Fibroblast of lung (primary cell): ENCODE results near the gene ARHGAP6. TPM values are rescaled to one million over a fixed set of nuclear protein-coding genes. Genes with fewer than 3 reads are reported as not detected.

Source experiments
- DNase-seq, 2 donors: peaks; one replicate each; pipeline versions ENCODE4 v3.0.0 to v3.0.0-alpha.2; 2010; ENCODE audit warnings: low read depth in 2 of 2
- H2AFZ ChIP-seq: 2 replicates; pipeline ENCODE4 v1.5.1; 2012; ENCODE audit warnings: low read length, control low read depth, inconsistent platforms
- H3K27ac ChIP-seq: 2 replicates; pipeline ENCODE4 v1.5.1; 2011; ENCODE audit warnings: low read length, control low read depth; ENCODE audit not compliant: insufficient read depth
- H3K27me3 ChIP-seq: 2 replicates; pipeline ENCODE4 v1.5.1; 2011; ENCODE audit warnings: mild to moderate bottlenecking, low read length; ENCODE audit not compliant: control insufficient read depth, insufficient read depth
- H3K36me3 ChIP-seq: 2 replicates; pipeline ENCODE4 v1.5.1; 2011; ENCODE audit warnings: low read length; ENCODE audit not compliant: control insufficient read depth, insufficient read depth
- H3K4me1 ChIP-seq: 2 replicates; pipeline ENCODE4 v1.5.1; 2011; ENCODE audit warnings: low read length; ENCODE audit not compliant: control insufficient read depth, insufficient read depth; ENCODE audit errors: extremely low read depth
- H3K4me2 ChIP-seq: 2 replicates; pipeline ENCODE4 v1.5.1; 2011; ENCODE audit warnings: low read length, control low read depth; ENCODE audit not compliant: insufficient read depth; ENCODE audit errors: extremely low read depth
- H3K4me3 ChIP-seq, 4 experiments: fragments of 200-600 bp in 1 of 4; sonication (generic) in 1 of 4; replicated peaks in 1 of 4; 2 replicates each; pipeline ENCODE4 v1.5.1; 2011 to 2016; ENCODE audit warnings: low read length in 4 of 4, low read depth in 3 of 4, mild to moderate bottlenecking in 3 of 4, control low read depth in 2 of 4, inconsistent platforms in 1 of 4, mixed read lengths in 1 of 4; ENCODE audit not compliant: insufficient read depth in 1 of 4; ENCODE audit errors: control extremely low read depth in 1 of 4
- H3K79me2 ChIP-seq: 2 replicates; pipeline ENCODE4 v1.5.1; 2012; ENCODE audit warnings: mild to moderate bottlenecking, low read length, inconsistent platforms; ENCODE audit not compliant: control insufficient read depth, insufficient read depth
- H3K9ac ChIP-seq: 2 replicates; pipeline ENCODE4 v1.5.1; 2011; ENCODE audit warnings: mild to moderate bottlenecking, low read length, control low read depth; ENCODE audit not compliant: insufficient read depth
- H3K9me3 ChIP-seq: 2 replicates; pipeline ENCODE4 v1.5.1; 2012; ENCODE audit warnings: low read depth, low read length; ENCODE audit not compliant: control insufficient read depth, insufficient read depth
- H4K20me1 ChIP-seq: 2 replicates; pipeline ENCODE4 v1.5.1; 2011; ENCODE audit warnings: low read length; ENCODE audit not compliant: control insufficient read depth, insufficient read depth; ENCODE audit errors: extremely low read depth
- EZH2 ChIP-seq: IDR thresholded peaks from 2 replicates; pipeline ENCODE4 v1.5.1; 2012; ENCODE audit warnings: low read length, control low read depth, mild to moderate bottlenecking; ENCODE audit errors: missing control alignments
- polyA plus RNA-seq, 2 donors: library from polyadenylated mRNA; depleted of rRNA in 1 of 2; stranded (reverse) in 1 of 2; unstranded in 1 of 2; fragments of >200 nt; gene quantifications; 2 replicates each; pipeline ENCODE4 v1.2.1, GENCODE V29; 2011 to 2012; ENCODE audit warnings: missing spikeins in 1 of 2
- total RNA-seq: library from RNA; depleted of rRNA; stranded (reverse); fragments of >200 nt; gene quantifications from 2 replicates; pipeline ENCODE4 v1.2.1, GENCODE V29; 2014
- TF ChIP-seq, protein P1 (sequence below), 2 donors: IDR thresholded peaks in 1 of 2; conservative IDR thresholded peaks in 1 of 2; 1 replicate in 1 of 2; 2 replicates in 1 of 2; pipeline ENCODE4 v1.5.1; 2011 to 2012; ENCODE audit warnings: low read length in 2 of 2, control low read depth in 1 of 2, inconsistent platforms in 1 of 2, low read depth in 1 of 2, mild to moderate bottlenecking in 1 of 2

The ARHGAP6 gene
- total and polyA plus RNA-seq, 2 donors (not counting 1 experiment from before 2014, with no cell fraction given) = 5.9 to 11.7 TPM

DNA sequence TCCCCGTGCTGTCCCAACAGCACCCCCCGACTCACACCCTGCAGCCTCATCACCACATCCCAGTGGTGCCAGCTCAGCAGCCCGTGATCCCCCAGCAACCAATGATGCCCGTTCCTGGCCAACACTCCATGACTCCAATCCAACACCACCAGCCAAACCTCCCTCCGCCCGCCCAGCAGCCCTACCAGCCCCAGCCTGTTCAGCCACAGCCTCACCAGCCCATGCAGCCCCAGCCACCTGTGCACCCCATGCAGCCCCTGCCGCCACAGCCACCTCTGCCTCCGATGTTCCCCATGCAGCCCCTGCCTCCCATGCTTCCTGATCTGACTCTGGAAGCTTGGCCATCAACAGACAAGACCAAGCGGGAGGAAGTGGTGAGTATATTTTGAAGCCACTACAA, 367.1 kb downstream of the ARHGAP6 start:
- no peaks in the 10 kb centered on the region for H4K20me1 ChIP-seq
- H3K27ac ChIP-seq = no peak overlapping the region
- H3K4me2 ChIP-seq = no peak overlapping the region
- no peak overlapping the region for H3K4me3 ChIP-seq
- no peak overlapping the region for H2AFZ ChIP-seq
- TF ChIP-seq, protein P1, sequence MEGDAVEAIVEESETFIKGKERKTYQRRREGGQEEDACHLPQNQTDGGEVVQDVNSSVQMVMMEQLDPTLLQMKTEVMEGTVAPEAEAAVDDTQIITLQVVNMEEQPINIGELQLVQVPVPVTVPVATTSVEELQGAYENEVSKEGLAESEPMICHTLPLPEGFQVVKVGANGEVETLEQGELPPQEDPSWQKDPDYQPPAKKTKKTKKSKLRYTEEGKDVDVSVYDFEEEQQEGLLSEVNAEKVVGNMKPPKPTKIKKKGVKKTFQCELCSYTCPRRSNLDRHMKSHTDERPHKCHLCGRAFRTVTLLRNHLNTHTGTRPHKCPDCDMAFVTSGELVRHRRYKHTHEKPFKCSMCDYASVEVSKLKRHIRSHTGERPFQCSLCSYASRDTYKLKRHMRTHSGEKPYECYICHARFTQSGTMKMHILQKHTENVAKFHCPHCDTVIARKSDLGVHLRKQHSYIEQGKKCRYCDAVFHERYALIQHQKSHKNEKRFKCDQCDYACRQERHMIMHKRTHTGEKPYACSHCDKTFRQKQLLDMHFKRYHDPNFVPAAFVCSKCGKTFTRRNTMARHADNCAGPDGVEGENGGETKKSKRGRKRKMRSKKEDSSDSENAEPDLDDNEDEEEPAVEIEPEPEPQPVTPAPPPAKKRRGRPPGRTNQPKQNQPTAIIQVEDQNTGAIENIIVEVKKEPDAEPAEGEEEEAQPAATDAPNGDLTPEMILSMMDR (conservative IDR thresholded peaks at IDR 0.05 in 1 of 2, IDR thresholded peaks at IDR 0.05 in 1 of 2; ENCODE audit: low read depth in 1 of 2, low read length in 2 of 2) = no peak
- TF ChIP-seq EZH2 = no peak
- no peaks in the 10 kb centered on the region for H3K36me3 ChIP-seq
- no peak for DNase-seq
- no peaks in the 10 kb centered on the region for H3K79me2 ChIP-seq
- H3K4me1 ChIP-seq = peaks cover 3% of the 10 kb centered on the region
- H3K27me3 ChIP-seq = no peaks in the 10 kb centered on the region
- H3K9ac ChIP-seq = no peak overlapping the region
- no peaks in the 10 kb centered on the region for H3K9me3 ChIP-seq

DNA sequence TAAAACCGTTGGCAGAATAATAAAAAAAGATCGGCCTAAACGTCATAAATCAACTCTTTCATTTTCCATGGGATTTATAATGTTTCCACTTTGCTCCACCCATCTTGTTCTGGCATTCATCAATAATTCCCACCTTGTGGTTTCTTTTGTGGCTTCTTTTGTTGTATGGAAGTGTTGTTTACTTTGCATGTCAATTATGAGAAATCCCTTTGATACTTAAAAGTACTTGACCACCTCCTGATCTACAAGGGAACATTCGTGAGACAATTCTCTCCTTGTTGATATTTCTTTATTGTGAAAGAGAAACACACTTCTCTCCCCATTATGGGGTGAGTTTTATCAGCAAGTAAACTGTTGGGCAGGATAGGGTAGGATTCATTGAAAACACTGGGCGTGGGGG, 369.7 kb downstream of the ARHGAP6 start:
- DNase-seq = no peak
- TF ChIP-seq, protein P1 (conservative IDR thresholded peaks at IDR 0.05 in 1 of 2, IDR thresholded peaks at IDR 0.05 in 1 of 2; ENCODE audit: low read depth in 1 of 2, low read length in 2 of 2) = no peak
- no peak for TF ChIP-seq EZH2
- H4K20me1 ChIP-seq = no peaks in the 10 kb centered on the region
- H3K79me2 ChIP-seq = no peaks in the 10 kb centered on the region
- H3K4me3 ChIP-seq = no peak overlapping the region
- H3K9ac ChIP-seq = no peak overlapping the region
- H3K27ac ChIP-seq = no peak overlapping the region
- H3K4me2 ChIP-seq = no peak overlapping the region
- H3K27me3 ChIP-seq = no peaks in the 10 kb centered on the region
- H3K4me1 ChIP-seq = no peaks in the 10 kb centered on the region
- H2AFZ ChIP-seq = no peak overlapping the region
- H3K36me3 ChIP-seq = no peaks in the 10 kb centered on the region
- no peaks in the 10 kb centered on the region for H3K9me3 ChIP-seq

DNA sequence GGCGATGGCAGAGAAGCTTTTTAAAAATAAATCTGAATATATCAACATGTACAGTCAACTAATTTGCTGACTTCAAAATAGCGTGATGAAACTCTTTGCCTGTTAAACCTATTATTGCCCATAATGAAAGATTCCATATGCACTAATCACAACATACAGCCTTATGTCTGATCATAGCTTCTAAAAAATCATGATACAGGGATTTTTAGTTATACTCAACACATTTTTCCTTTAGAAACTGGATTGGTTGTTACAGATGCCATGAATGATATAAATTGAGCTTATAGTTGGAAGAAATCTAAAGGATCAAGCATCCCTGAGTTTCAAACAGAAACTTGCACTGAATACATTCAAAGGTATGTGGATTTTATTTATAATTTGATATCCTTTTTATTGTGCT, 372.6 kb downstream of the ARHGAP6 start, which contains the start of gene AMELX:
TSS of gene AMELX (plus strand) at position 301 of the 400 bp plus-strand sequence. CDS start 1,376 bp downstream, outside the sequence.
- Histone ChIP-seq H3K4me1 (no peaks in the 10 kb centered on the region), H3K4me3 (no peak within 1 kb of the TSS), H2AFZ (no peak within 1 kb of the TSS), H3K9ac (no peak within 1 kb of the TSS), H3K4me2 (no peak within 1 kb of the TSS), H4K20me1 (no peaks in the 10 kb centered on the region), H3K27ac (no peak within 1 kb of the TSS), H3K27me3 (no peaks in the 10 kb centered on the region), H3K36me3 (no peaks in the 10 kb centered on the region), H3K9me3 (no peaks in the 10 kb centered on the region), H3K79me2 (no peaks in the 10 kb centered on the region)
- TF ChIP-seq, protein P1 (conservative IDR thresholded peaks at IDR 0.05 in 1 of 2, IDR thresholded peaks at IDR 0.05 in 1 of 2; ENCODE audit: low read depth in 1 of 2, low read length in 2 of 2) = no peak
- TF ChIP-seq EZH2 = no peak
- no peak for DNase-seq
